GM18861 (cell line): ENCODE measurements around the gene LONP2.

Experiments used
- ATAC-seq: cut with Tn5 transposase; IDR thresholded peaks from one replicate; pipeline ENCODE4 v1.9.1; 2021; ENCODE audit not compliant: unreplicated experiment

The LONP2 gene

GRCh38 chr16:48244080-48244862 lies at the start of gene LONP2:
Gene LONP2, plus strand, starts transcription at chr16:48244300. Its CDS starts 89 bp downstream, at chr16:48244389.
- ATAC-seq = peak; percentile 97

- ATAC-seq = no peak
These were observed 49.1 kb upstream of the LONP2 start for GRCh38 chr16:48194828-48195556.

- no peak for ATAC-seq
These were observed 46.8 kb upstream of the LONP2 start for GRCh38 chr16:48197294-48197693.

- ATAC-seq = no peak
These were observed 42.4 kb upstream of the LONP2 start for GRCh38 chr16:48201515-48202201.

GRCh38 chr16:48203974-48204824 lies 39.9 kb upstream of the LONP2 start:
- no peak for ATAC-seq

GRCh38 chr16:48204825-48205151 lies 39.3 kb upstream of the LONP2 start:
- ATAC-seq = no peak

- ATAC-seq = no peak
These were observed 37.4 kb upstream of the LONP2 start for GRCh38 chr16:48206594-48207242.

- ATAC-seq = no peak
These were observed 33.4 kb upstream of the LONP2 start for GRCh38 chr16:48210747-48211146.

GRCh38 chr16:48212033-48212432 lies 32.1 kb upstream of the LONP2 start:
- ATAC-seq = no peak

GRCh38 chr16:48215738-48216137 lies 28.4 kb upstream of the LONP2 start:
- ATAC-seq = no peak

GRCh38 chr16:48217708-48218107 lies 26.4 kb upstream of the LONP2 start:
- no peak for ATAC-seq

- ATAC-seq = no peak
These were observed 25.6 kb upstream of the LONP2 start for GRCh38 chr16:48218473-48218872.

GRCh38 chr16:48220891-48221290 lies 23.2 kb upstream of the LONP2 start:
- no peak for ATAC-seq

GRCh38 chr16:48223490-48223889 lies 20.6 kb upstream of the LONP2 start:
- no peak for ATAC-seq

GRCh38 chr16:48225456-48225855 lies 18.6 kb upstream of the LONP2 start:
- no peak for ATAC-seq

GRCh38 chr16:48231727-48232492 lies 12.2 kb upstream of the LONP2 start:
- ATAC-seq = peak; percentile 44

GRCh38 chr16:48232493-48233040 lies 11.5 kb upstream of the LONP2 start:
- no peak for ATAC-seq

- no peak for ATAC-seq
These were observed 9.5 kb upstream of the LONP2 start for GRCh38 chr16:48234630-48235029.

- ATAC-seq = no peak
These were observed 9.0 kb upstream of the LONP2 start for GRCh38 chr16:48235058-48235555.
